Parathyroid adenoma (tissue), 2 donors: ENCODE measurements around the gene RASSF7.

ENCODE experiments used
- H2AFZ ChIP-seq: fragments of 300-600 bp; sonication (generic); one replicate; pipeline ENCODE4 v1.7.0; 2017; ENCODE audit warnings: antibody characterized with exemption, mild to moderate bottlenecking
- H3K27ac ChIP-seq: fragments of 300-600 bp; sonication (generic); one replicate; pipeline ENCODE4 v1.7.0; 2017
- H3K27me3 ChIP-seq: fragments of 300-600 bp; sonication (generic); one replicate; pipeline ENCODE4 v1.7.0; 2017; ENCODE audit warnings: low read length; ENCODE audit not compliant: control insufficient read depth, insufficient read depth
- H3K36me3 ChIP-seq: fragments of 300-600 bp; sonication (generic); one replicate; pipeline ENCODE4 v1.7.0; 2017; ENCODE audit warnings: low read length; ENCODE audit not compliant: control insufficient read depth, insufficient read depth
- H3K4me1 ChIP-seq: fragments of 300-600 bp; sonication (generic); one replicate; pipeline ENCODE4 v1.7.0; 2017; ENCODE audit warnings: control low read depth
- H3K4me2 ChIP-seq: fragments of 300-600 bp; sonication (generic); one replicate; pipeline ENCODE4 v1.7.0; 2017; ENCODE audit warnings: low read length
- H3K4me3 ChIP-seq: fragments of 300-600 bp; sonication (generic); one replicate; pipeline ENCODE4 v1.7.0; 2017; ENCODE audit warnings: low read depth, low read length
- H3K79me2 ChIP-seq: fragments of 300-600 bp; sonication (generic); one replicate; pipeline ENCODE4 v1.7.0; 2017; ENCODE audit warnings: control low read depth
- H3K9ac ChIP-seq: fragments of 300-600 bp; sonication (generic); one replicate; pipeline ENCODE4 v1.7.0; 2017; ENCODE audit warnings: mild to moderate bottlenecking
- H3K9me3 ChIP-seq: fragments of 300-600 bp; sonication (generic); one replicate; pipeline ENCODE4 v1.7.0; 2017; ENCODE audit warnings: low read length; ENCODE audit not compliant: control insufficient read depth
- TF ChIP-seq, protein P1 (sequence below): fragments of 300-600 bp; sonication (generic); IDR thresholded peaks from one replicate; pipeline ENCODE4 v1.7.0; 2017; ENCODE audit warnings: antibody characterized with exemption, mild to moderate bottlenecking
- donor health status: primary hyperparathyroidism.

Gene RASSF7

GRCh38 chr11:586376-587316, 25.9 kb downstream of the RASSF7 start:
- Histone ChIP-seq H3K36me3 (no peaks in the 10 kb centered on the region), H2AFZ (no peak overlapping the region), H3K9me3 (no peaks in the 10 kb centered on the region), H3K79me2 (peaks cover 17% of the 10 kb centered on the region), H3K27me3 (no peaks in the 10 kb centered on the region), H3K27ac (no peak overlapping the region), H3K4me2 (no peak overlapping the region), H3K4me1 (no peaks in the 10 kb centered on the region), H3K4me3 (no peak overlapping the region), H3K9ac (no peak overlapping the region)
- TF ChIP-seq, protein P1, sequence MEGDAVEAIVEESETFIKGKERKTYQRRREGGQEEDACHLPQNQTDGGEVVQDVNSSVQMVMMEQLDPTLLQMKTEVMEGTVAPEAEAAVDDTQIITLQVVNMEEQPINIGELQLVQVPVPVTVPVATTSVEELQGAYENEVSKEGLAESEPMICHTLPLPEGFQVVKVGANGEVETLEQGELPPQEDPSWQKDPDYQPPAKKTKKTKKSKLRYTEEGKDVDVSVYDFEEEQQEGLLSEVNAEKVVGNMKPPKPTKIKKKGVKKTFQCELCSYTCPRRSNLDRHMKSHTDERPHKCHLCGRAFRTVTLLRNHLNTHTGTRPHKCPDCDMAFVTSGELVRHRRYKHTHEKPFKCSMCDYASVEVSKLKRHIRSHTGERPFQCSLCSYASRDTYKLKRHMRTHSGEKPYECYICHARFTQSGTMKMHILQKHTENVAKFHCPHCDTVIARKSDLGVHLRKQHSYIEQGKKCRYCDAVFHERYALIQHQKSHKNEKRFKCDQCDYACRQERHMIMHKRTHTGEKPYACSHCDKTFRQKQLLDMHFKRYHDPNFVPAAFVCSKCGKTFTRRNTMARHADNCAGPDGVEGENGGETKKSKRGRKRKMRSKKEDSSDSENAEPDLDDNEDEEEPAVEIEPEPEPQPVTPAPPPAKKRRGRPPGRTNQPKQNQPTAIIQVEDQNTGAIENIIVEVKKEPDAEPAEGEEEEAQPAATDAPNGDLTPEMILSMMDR, result no peak

DNA sequence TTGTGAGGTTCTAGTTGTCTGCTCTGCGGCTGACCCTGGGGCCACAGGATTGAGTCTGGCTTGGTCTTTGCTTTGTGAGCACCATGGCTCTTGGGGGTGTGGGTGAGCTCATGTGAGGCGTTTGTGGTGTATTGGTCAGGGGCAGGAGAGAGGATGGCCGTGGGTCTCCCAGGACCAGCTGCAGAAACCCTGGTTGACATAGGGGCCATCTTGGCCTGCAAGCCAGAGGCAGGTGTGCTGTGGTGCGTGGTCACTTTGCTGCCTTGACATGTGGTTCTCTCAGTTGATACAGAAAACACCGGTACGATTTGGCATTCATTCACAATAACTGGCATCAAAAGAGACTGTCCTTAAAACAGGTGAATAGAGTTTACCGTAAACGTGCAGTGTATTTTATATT, 26.8 kb downstream of the RASSF7 start:
- Histone ChIP-seq H3K36me3 (no peaks in the 10 kb centered on the region), H3K9ac (no peak overlapping the region)
- TF ChIP-seq, protein P1, result no peak

GRCh38 chr11:587978-588380, 27.2 kb downstream of the RASSF7 start:
- Histone ChIP-seq H3K36me3 (no peaks in the 10 kb centered on the region), H3K27ac (no peak overlapping the region)

More for the DNA sequence above, 26.8 kb downstream of the RASSF7 start:
- Histone ChIP-seq H3K4me3 (no peak overlapping the region), H2AFZ (no peak overlapping the region), H3K9me3 (no peaks in the 10 kb centered on the region), H3K27ac (no peak overlapping the region), H3K79me2 (peaks cover 12% of the 10 kb centered on the region), H3K4me1 (no peaks in the 10 kb centered on the region), H3K4me2 (no peak overlapping the region), H3K27me3 (no peaks in the 10 kb centered on the region)

DNA sequence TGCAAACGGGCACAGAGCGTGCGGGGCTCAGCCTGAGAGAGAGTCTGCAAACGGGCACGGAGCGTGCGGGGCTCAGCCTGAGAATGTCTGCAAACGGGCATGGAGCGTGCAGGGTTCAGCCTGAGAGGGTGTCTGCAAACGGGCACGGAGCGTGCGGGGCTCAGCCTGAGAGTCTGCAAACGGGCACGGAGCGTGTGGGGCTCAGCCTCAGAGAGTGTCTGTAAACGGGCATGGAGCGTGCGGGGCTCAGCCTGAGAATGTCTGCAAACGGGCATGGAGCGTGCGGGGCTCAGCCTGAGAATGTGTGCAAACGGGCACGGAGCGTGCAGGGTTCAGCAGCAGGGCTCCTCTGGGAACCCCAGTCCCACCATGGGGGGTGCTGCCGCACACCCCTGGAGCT, 29.0 kb downstream of the RASSF7 start:
- Histone ChIP-seq H3K4me2 (no peak overlapping the region), H3K79me2 (peaks cover 3% of the 10 kb centered on the region), H2AFZ (no peak overlapping the region), H3K9me3 (no peaks in the 10 kb centered on the region), H3K36me3 (no peaks in the 10 kb centered on the region), H3K4me3 (no peak overlapping the region), H3K4me1 (no peaks in the 10 kb centered on the region), H3K9ac (no peak overlapping the region), H3K27ac (no peak overlapping the region), H3K27me3 (no peaks in the 10 kb centered on the region)
- TF ChIP-seq, protein P1, result no peak

More at GRCh38 chr11:587978-588380, 27.2 kb downstream of the RASSF7 start:
- Histone ChIP-seq H3K4me1 (no peaks in the 10 kb centered on the region), H3K27me3 (no peaks in the 10 kb centered on the region), H3K9me3 (no peaks in the 10 kb centered on the region), H3K79me2 (peaks cover 12% of the 10 kb centered on the region), H2AFZ (no peak overlapping the region), H3K9ac (no peak overlapping the region), H3K4me2 (no peak overlapping the region), H3K4me3 (no peak overlapping the region)
- TF ChIP-seq, protein P1, result no peak
